Measurements from ENCODE around the gene UGT8.

- TF ChIP-seq POLR2A (IDR thresholded peaks at IDR 0.05) (no peak), POLR2AphosphoS5 (IDR thresholded peaks at IDR 0.05) (no peak)
- TF ChIP-seq, protein P1, sequence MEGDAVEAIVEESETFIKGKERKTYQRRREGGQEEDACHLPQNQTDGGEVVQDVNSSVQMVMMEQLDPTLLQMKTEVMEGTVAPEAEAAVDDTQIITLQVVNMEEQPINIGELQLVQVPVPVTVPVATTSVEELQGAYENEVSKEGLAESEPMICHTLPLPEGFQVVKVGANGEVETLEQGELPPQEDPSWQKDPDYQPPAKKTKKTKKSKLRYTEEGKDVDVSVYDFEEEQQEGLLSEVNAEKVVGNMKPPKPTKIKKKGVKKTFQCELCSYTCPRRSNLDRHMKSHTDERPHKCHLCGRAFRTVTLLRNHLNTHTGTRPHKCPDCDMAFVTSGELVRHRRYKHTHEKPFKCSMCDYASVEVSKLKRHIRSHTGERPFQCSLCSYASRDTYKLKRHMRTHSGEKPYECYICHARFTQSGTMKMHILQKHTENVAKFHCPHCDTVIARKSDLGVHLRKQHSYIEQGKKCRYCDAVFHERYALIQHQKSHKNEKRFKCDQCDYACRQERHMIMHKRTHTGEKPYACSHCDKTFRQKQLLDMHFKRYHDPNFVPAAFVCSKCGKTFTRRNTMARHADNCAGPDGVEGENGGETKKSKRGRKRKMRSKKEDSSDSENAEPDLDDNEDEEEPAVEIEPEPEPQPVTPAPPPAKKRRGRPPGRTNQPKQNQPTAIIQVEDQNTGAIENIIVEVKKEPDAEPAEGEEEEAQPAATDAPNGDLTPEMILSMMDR (IDR thresholded peaks at IDR 0.05): no peak
Measured at GRCh38 chr4:114692958-114693357, 94.4 kb downstream of the UGT8 start.
